Measurements from ENCODE around the gene CHAF1A.
A peak's percentile ranks its signal among the peaks of the same experiment; 100 is the strongest.

CHAF1A gene

GRCh38 chr19:4379383-4380253 lies 22.8 kb upstream of the CHAF1A start:
- DNase-seq = no peak

- DNase-seq = no peak
These were observed 22.1 kb upstream of the CHAF1A start for GRCh38 chr19:4380254-4380727.

- DNase-seq = no peak
These were observed 17.0 kb upstream of the CHAF1A start for GRCh38 chr19:4385291-4386040.

- DNase-seq = no peak
These were observed 16.2 kb upstream of the CHAF1A start for GRCh38 chr19:4386041-4386782.

GRCh38 chr19:4388337-4389063 lies 13.9 kb upstream of the CHAF1A start:
- no peak for DNase-seq

GRCh38 chr19:4389064-4389375 lies 13.4 kb upstream of the CHAF1A start:
- no peak for DNase-seq

- no peak for DNase-seq
These were observed 12.9 kb upstream of the CHAF1A start for GRCh38 chr19:4389511-4390016.

- DNase-seq = no peak
These were observed 12.3 kb upstream of the CHAF1A start for GRCh38 chr19:4390017-4390566.

GRCh38 chr19:4390567-4391305 lies 11.7 kb upstream of the CHAF1A start:
- DNase-seq = no peak

GRCh38 chr19:4391306-4391693 lies 11.1 kb upstream of the CHAF1A start:
- no peak for DNase-seq

GRCh38 chr19:4391701-4392483 lies 10.5 kb upstream of the CHAF1A start:
- DNase-seq = no peak

GRCh38 chr19:4393947-4394590 lies 8.4 kb upstream of the CHAF1A start:
- DNase-seq = no peak

- no peak for DNase-seq
These were observed 5.3 kb upstream of the CHAF1A start for GRCh38 chr19:4396949-4397783.

GRCh38 chr19:4399812-4400134 lies 2.7 kb upstream of the CHAF1A start:
- DNase-seq = no peak

- peak; percentile 85 for DNase-seq
These were observed 2.1 kb upstream of the CHAF1A start, which contains the start of gene SH3GL1 for GRCh38 chr19:4400135-4400936. TSS of gene SH3GL1 (minus strand) at chr19:4400547. CDS start at chr19:4400368, 179 bp downstream.

GRCh38 chr19:4401769-4402170 lies 670 bp upstream of the CHAF1A start:
- no peak for DNase-seq

GRCh38 chr19:4403005-4403761 lies 743 bp downstream of the CHAF1A start:
- no peak for DNase-seq

- DNase-seq = no peak
These were observed 3.5 kb downstream of the CHAF1A start for GRCh38 chr19:4405977-4406376.
